ENCODE results near the gene COPZ2.

- no peak for TF ChIP-seq CTCF (IDR thresholded peaks at IDR 0.05)
- TF ChIP-seq POLR2A (IDR thresholded peaks at IDR 0.05): no peak
Measured at GRCh38 chr17:48013876-48014594, 23.6 kb downstream of the COPZ2 start.
